ENCODE measurements around the gene SPATA1.

The SPATA1 gene

DNA sequence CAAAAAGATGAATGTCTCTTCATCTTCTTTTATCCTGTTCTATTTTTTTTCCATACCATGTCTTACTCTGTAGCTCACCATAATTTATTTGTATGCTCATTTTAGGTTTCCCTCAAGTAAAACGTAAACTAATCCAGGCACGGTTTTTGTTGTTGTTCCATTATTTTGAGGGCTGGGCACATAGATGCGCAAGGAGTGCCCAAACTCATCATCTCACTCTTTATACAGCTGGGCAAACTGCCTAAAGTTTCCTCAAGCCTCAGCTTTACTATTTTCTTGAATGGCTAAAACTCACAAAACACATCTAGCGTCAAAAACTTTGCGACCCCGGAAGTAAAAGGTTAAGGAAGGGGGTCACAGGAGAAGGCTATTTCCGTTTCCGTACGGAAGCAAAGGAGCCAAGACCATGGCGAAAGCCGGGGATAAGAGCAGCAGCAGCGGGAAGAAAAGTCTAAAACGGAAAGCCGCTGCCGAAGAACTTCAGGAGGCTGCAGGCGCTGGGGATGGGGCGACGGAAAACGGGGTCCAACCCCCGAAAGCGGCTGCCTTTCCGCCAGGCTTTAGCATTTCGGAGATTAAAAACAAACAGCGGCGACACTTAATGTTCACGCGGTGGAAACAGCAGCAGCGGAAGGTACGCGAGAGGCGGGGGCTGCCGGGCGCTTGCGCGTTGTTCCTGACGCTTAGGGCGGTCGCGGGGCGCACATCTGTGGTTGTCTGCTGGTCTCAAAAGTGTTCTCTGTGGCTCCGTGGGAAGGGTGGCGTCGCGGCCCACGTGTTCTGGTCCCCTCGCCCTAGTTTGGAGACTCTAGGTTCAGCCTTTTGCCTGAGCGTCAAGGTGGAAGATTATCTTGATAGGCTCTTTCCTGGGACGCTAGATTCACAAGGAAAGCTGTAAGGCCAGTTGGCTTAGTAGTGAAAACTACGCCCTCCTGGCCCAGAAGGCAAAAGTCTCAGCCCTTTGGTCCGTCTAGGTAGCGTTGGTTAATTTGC, 27.0 kb upstream of the SPATA1 start, which contains the start of gene RPF1:
TSS of gene RPF1 (plus strand) at position 391 of the 993 bp plus-strand sequence. CDS start at position 407, 16 bp downstream.
- Histone ChIP-seq H3K27ac (peak within 1 kb of the TSS; percentile 67), H3K36me3 (ENCODE audit: control insufficient read depth, insufficient read depth, low read length) (peaks cover 2% of the 10 kb centered on the region), H3K9ac (no peak within 1 kb of the TSS), H3K27me3 (ENCODE audit: control insufficient read depth, insufficient read depth, low read length) (no peaks in the 10 kb centered on the region), H2AFZ (peak within 1 kb of the TSS; percentile 73), H3K4me2 (ENCODE audit: low read length) (peak within 1 kb of the TSS; percentile 38), H3K9me3 (ENCODE audit: control insufficient read depth, low read length) (no peaks in the 10 kb centered on the region), H3K79me2 (no peaks in the 10 kb centered on the region), H3K4me1 (no peaks in the 10 kb centered on the region), H3K4me3 (ENCODE audit: low read depth, low read length) (peak within 1 kb of the TSS; percentile 83)
- TF ChIP-seq, protein P1, sequence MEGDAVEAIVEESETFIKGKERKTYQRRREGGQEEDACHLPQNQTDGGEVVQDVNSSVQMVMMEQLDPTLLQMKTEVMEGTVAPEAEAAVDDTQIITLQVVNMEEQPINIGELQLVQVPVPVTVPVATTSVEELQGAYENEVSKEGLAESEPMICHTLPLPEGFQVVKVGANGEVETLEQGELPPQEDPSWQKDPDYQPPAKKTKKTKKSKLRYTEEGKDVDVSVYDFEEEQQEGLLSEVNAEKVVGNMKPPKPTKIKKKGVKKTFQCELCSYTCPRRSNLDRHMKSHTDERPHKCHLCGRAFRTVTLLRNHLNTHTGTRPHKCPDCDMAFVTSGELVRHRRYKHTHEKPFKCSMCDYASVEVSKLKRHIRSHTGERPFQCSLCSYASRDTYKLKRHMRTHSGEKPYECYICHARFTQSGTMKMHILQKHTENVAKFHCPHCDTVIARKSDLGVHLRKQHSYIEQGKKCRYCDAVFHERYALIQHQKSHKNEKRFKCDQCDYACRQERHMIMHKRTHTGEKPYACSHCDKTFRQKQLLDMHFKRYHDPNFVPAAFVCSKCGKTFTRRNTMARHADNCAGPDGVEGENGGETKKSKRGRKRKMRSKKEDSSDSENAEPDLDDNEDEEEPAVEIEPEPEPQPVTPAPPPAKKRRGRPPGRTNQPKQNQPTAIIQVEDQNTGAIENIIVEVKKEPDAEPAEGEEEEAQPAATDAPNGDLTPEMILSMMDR (IDR thresholded peaks at IDR 0.05) = no peak

DNA sequence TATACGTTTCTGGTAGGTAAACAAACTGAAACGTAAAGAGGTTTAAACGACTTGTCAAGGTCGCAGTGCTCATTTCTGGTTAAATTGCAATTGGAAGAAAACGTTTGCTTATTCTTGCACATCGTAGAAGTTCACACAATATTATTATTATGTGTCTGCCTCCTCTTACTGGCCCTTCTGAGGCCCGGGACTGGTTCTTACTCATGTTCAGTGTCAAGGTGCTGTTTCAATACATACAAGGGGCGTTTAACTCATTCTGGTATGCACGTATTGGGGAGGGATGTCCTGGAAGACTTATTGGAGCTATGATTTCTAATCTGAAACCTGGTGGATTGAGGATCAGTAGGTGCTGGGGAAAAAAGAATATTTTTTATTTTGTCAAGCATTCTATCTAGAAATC, 26.2 kb upstream of the SPATA1 start:
- H3K36me3 ChIP-seq (ENCODE audit: control insufficient read depth, insufficient read depth, low read length) = peaks cover 2% of the 10 kb centered on the region
- no peaks in the 10 kb centered on the region for H3K4me1 ChIP-seq
- peak overlapping the region; percentile 38 for H3K4me2 ChIP-seq (ENCODE audit: low read length)
- no peaks in the 10 kb centered on the region for H3K27me3 ChIP-seq (ENCODE audit: control insufficient read depth, insufficient read depth, low read length)
- H3K4me3 ChIP-seq (ENCODE audit: low read depth, low read length) = peak overlapping the region; percentile 83
- no peak overlapping the region for H3K9ac ChIP-seq
- no peaks in the 10 kb centered on the region for H3K79me2 ChIP-seq
- H3K27ac ChIP-seq = peak overlapping the region; percentile 67
- TF ChIP-seq, protein P1 (IDR thresholded peaks at IDR 0.05) = no peak
- H3K9me3 ChIP-seq (ENCODE audit: control insufficient read depth, low read length) = no peaks in the 10 kb centered on the region
- peak overlapping the region; percentile 73 for H2AFZ ChIP-seq

DNA sequence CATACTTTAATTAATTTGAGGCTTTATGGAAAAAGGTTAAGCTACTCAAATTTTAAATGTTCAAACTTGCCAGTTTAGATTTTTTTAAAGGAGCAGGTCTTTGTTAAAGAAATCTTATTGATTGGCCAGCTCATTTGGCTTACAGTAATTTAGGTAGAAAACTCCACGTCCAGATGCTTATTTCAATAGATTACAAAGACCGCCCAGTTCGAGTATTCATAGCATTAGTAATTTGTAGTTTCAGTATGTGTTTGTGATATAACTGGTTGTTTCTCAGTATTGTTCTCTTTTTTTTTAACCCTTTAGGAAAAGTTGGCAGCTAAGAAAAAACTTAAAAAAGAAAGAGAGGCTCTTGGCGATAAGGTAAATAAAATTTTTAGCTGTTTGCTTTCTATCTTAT, 25.5 kb upstream of the SPATA1 start:
- Histone ChIP-seq H3K9ac (no peak overlapping the region), H3K4me3 (ENCODE audit: low read depth, low read length) (peak overlapping the region; percentile 8), H3K79me2 (no peaks in the 10 kb centered on the region)

DNA sequence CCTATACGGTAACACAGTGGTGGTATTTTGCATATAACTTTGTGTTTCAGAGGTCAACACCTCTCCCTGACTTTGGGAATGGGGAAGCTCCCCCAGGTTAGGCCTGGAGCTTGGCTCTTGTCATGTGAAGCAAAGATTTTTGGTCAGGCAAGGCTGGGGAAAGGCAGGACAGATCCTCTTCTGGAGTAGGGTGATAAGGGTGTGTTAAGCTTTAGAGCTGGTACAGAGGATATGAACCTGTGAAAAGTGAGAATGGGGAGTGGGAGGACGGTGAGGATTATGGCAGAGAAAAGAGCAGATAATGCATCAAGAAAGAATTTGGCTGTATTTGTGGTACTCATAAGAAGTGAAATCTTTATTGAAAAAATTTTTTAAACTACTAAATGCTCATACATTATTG, 24.9 kb upstream of the SPATA1 start:
- Histone ChIP-seq H2AFZ (no peak overlapping the region), H3K27ac (no peak overlapping the region), H3K9ac (no peak overlapping the region), H3K4me1 (no peaks in the 10 kb centered on the region), H3K79me2 (no peaks in the 10 kb centered on the region), H3K27me3 (ENCODE audit: control insufficient read depth, insufficient read depth, low read length) (no peaks in the 10 kb centered on the region), H3K4me2 (ENCODE audit: low read length) (no peak overlapping the region), H3K4me3 (ENCODE audit: low read depth, low read length) (no peak overlapping the region), H3K36me3 (ENCODE audit: control insufficient read depth, insufficient read depth, low read length) (peaks cover 2% of the 10 kb centered on the region), H3K9me3 (ENCODE audit: control insufficient read depth, low read length) (no peaks in the 10 kb centered on the region)
- TF ChIP-seq, protein P1 (IDR thresholded peaks at IDR 0.05) = no peak

More for the DNA sequence above, 25.5 kb upstream of the SPATA1 start:
- Histone ChIP-seq H2AFZ (no peak overlapping the region), H3K36me3 (ENCODE audit: control insufficient read depth, insufficient read depth, low read length) (peaks cover 2% of the 10 kb centered on the region), H3K4me1 (no peaks in the 10 kb centered on the region), H3K9me3 (ENCODE audit: control insufficient read depth, low read length) (no peaks in the 10 kb centered on the region), H3K27ac (no peak overlapping the region), H3K4me2 (ENCODE audit: low read length) (peak overlapping the region; percentile 24), H3K27me3 (ENCODE audit: control insufficient read depth, insufficient read depth, low read length) (no peaks in the 10 kb centered on the region)
- TF ChIP-seq, protein P1 (IDR thresholded peaks at IDR 0.05) = no peak
